Right atrium auricular region (tissue), 2 donors: ENCODE measurements around the gene SNX3. TPM values are rescaled to one million over a fixed set of nuclear protein-coding genes. Genes with fewer than 3 reads are reported as not detected.

Source experiments
- DNase-seq: peaks from one replicate; pipeline ENCODE4 v3.0.0-alpha.2; 2019; ENCODE audit warnings: low spot score
- H3K27ac ChIP-seq, 2 donors: fragments of 200-600 bp; sonication (generic); 1 replicate in 1 of 2; 2 replicates in 1 of 2; pipeline ENCODE4 v1.5.1; 2016 to 2019
- H3K27me3 ChIP-seq, 2 donors: fragments of 200-600 bp; sonication (generic); one replicate each; pipeline versions ENCODE4 v1.5.1 to v1.6.0; 2017 to 2019
- H3K36me3 ChIP-seq: fragments of 200-600 bp; sonication (generic); one replicate; pipeline ENCODE4 v1.5.1; 2016
- H3K4me1 ChIP-seq, 2 donors: fragments of 200-600 bp; sonication (generic); one replicate each; pipeline versions ENCODE4 v1.5.1 to v1.6.0; 2017 to 2019
- H3K4me3 ChIP-seq, 2 donors: fragments of 200-600 bp; sonication (generic); 1 replicate in 1 of 2; 2 replicates in 1 of 2; pipeline ENCODE4 v1.5.1; 2017 to 2019; ENCODE audit warnings: mild to moderate bottlenecking in 1 of 2, moderate library complexity in 1 of 2
- H3K9me3 ChIP-seq, 2 donors: fragments of 200-600 bp; sonication (generic); one replicate each; pipeline ENCODE4 v1.5.1; 2019
- total RNA-seq, 2 donors: library from RNA; depleted of rRNA; stranded (reverse); fragments of >200 nt; gene quantifications; one replicate each; pipeline ENCODE4 v1.1.0, GENCODE V29; 2016
- TF ChIP-seq, protein P1 (sequence below), 2 donors: fragments of 200-600 bp; sonication (generic); IDR thresholded peaks; one replicate each; pipeline ENCODE4 v1.5.1; 2019; ENCODE audit warnings: antibody characterized with exemption in 2 of 2

The SNX3 gene
- total RNA-seq, 2 donors from 2014 or later, result 159 to 242 TPM

DNA sequence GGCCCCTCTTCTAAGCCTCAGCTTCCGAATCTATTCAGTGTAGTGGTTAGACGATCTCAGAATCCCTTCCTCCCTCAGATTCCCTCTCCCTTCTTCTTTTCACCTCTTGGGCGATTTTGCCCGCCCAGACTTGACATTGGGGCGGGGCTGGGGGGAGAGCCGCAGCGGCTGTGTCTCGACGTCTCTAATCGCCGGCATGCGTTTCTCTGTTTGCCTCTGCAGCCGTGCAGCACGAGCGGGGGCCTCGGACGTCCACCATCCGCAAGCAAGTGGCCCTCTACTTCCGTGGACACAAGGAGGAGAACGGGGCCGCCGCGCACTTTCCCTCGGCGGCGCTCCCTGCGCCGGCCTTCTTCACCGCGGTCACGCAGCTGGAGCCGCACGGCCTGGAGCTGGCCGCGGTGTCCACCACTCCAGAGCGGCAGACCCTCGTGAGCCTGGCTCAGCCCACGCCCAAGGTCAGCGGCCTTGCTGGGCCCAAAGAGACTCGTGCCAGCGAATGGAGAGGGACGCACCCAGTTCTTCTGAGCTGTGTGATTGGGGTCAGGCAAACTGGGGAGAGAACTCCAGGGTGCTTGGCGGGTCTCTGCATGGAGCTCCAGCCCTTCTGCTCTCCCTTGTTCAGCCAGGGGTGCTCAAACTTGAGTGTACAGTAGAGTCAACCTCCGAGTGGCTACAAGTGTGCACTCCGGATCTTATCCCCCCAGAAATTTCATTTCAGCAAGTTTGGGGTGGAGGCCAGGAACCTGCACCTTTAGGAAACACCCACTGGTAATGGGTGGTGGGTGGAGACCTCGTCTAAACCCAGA, 84.4 kb downstream of the SNX3 start:
- Histone ChIP-seq H3K27ac (no peak overlapping the region), H3K9me3 (no peaks in the 10 kb centered on the region), H3K4me3 (peak overlapping the region in 1 of 2 donors; percentile 24), H3K36me3 (no peaks in the 10 kb centered on the region), H3K4me1 (peaks cover 0 to 25% of the 10 kb centered on the region in 2 donors), H3K27me3 (peaks cover 37 to 39% of the 10 kb centered on the region in 2 donors)
- TF ChIP-seq, protein P1, sequence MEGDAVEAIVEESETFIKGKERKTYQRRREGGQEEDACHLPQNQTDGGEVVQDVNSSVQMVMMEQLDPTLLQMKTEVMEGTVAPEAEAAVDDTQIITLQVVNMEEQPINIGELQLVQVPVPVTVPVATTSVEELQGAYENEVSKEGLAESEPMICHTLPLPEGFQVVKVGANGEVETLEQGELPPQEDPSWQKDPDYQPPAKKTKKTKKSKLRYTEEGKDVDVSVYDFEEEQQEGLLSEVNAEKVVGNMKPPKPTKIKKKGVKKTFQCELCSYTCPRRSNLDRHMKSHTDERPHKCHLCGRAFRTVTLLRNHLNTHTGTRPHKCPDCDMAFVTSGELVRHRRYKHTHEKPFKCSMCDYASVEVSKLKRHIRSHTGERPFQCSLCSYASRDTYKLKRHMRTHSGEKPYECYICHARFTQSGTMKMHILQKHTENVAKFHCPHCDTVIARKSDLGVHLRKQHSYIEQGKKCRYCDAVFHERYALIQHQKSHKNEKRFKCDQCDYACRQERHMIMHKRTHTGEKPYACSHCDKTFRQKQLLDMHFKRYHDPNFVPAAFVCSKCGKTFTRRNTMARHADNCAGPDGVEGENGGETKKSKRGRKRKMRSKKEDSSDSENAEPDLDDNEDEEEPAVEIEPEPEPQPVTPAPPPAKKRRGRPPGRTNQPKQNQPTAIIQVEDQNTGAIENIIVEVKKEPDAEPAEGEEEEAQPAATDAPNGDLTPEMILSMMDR (IDR thresholded peaks at IDR 0.05), result no peak
- DNase-seq, result no peak

DNA sequence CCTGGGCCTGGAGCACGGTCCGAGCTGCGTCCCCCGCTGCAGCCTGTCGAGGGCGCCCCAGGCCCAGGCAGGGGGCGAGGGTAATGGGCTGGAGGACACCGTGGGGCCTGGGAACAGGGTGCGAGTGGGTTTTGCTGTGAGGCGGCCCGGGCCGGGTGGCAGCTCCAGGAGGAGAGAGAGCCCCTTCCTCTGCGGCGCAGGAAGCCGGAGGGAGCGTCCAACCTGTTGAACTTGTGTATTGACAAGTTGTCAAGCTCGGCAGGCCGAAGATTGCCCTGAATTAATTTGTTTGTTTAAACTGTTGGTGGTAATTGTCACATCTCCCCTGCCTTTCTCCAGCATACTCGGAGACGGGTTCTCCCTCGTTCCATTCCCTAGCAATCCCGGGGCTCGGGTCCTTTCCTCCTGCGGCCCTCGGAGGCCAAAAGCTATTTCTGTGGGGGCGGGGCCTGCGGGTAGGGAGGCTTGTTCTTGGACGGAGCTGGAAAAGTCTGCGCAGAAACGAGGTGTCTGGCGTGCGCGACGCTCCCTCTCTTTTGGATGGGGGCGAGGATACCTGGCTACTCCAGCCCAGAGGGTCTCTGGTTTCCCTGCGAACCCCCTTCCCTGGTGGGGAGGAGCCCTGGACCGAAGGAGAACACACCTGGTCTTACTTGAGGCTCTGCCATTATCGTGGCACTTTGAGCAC, 85.1 kb downstream of the SNX3 start:
- Histone ChIP-seq H3K27ac (no peak overlapping the region), H3K9me3 (no peaks in the 10 kb centered on the region), H3K4me3 (peak overlapping the region in 1 of 2 donors; percentile 24), H3K36me3 (no peaks in the 10 kb centered on the region), H3K4me1 (peaks cover 0 to 28% of the 10 kb centered on the region in 2 donors), H3K27me3 (peaks cover 43 to 44% of the 10 kb centered on the region in 2 donors)
- TF ChIP-seq, protein P1 (IDR thresholded peaks at IDR 0.05), result no peak
- DNase-seq, result no peak

DNA sequence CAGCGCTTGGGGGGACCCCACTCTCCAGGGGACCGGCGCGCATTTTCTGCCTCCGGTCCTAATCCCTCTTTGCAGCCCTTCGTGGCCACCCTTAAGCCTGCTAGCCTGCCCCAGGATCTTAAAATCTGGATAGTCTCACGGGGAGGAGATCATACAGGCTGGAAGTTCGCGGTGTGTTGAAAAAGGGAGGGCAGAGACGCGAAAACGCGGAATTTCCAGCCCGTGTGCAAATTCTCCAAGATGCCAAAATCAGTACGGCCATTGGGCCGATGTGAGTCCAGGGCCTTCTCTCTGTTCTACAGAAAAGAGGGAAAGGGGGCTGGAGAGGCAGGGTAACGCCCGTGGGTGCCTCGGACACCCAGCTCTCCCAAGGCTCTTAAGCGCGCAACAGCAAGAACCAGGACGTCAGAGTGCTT, 85.7 kb downstream of the SNX3 start:
- no peak for DNase-seq
- Histone ChIP-seq H3K4me1 (peaks cover 0 to 34% of the 10 kb centered on the region in 2 donors), H3K27ac (no peak overlapping the region), H3K9me3 (no peaks in the 10 kb centered on the region), H3K36me3 (no peaks in the 10 kb centered on the region), H3K4me3 (peak overlapping the region in 1 of 2 donors; percentile 24), H3K27me3 (peaks cover 48% of the 10 kb centered on the region in 2 donors)
- TF ChIP-seq, protein P1 (IDR thresholded peaks at IDR 0.05), result no peak

DNA sequence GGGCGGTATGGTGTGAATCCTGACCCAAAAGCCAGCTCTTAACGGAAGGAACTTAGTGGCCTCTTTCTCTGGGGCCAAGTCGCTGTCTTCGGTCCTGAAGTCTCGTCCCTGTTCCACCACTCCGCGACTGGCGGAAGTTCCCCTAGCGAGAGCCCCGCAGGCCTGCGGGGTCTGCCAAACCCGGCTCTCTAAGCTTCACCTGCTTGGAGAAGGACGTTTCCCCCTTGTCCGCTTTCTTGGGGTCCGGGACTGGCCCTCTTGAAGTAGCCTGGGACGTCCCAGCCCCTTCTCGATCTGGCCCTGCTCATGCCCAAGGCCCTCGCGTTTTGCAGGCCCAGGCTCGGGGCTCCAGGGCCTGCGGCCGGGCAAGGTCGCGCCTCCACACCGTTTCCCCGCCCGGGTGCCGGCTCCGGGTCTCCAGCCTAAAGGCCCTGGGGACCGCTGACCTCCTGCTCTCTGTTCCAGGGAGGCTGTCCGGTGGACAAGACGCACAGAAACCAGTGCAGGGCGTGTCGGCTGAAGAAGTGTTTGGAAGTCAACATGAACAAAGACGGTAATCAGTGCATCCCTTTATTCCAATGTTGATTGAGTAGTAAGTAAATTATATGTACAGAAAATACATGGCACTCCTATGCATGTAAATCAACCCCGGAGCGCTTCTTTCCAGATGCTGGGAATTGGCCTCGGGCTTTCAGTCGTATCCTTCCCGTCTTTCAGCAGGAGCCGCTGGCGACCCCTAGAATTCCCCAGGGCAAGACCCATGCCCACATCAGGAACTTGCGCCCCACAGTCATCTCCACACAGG, 86.3 kb downstream of the SNX3 start:
- H3K4me3 ChIP-seq, result no peak overlapping the region
- no peaks in the 10 kb centered on the region for H3K36me3 ChIP-seq
- H3K4me1 ChIP-seq, result peaks cover 0 to 37% of the 10 kb centered on the region in 2 donors
- DNase-seq, result no peak
- no peaks in the 10 kb centered on the region for H3K9me3 ChIP-seq
- TF ChIP-seq, protein P1 (IDR thresholded peaks at IDR 0.05), result no peak
- peaks cover 51 to 54% of the 10 kb centered on the region in 2 donors for H3K27me3 ChIP-seq
- H3K27ac ChIP-seq, result no peak overlapping the region

DNA sequence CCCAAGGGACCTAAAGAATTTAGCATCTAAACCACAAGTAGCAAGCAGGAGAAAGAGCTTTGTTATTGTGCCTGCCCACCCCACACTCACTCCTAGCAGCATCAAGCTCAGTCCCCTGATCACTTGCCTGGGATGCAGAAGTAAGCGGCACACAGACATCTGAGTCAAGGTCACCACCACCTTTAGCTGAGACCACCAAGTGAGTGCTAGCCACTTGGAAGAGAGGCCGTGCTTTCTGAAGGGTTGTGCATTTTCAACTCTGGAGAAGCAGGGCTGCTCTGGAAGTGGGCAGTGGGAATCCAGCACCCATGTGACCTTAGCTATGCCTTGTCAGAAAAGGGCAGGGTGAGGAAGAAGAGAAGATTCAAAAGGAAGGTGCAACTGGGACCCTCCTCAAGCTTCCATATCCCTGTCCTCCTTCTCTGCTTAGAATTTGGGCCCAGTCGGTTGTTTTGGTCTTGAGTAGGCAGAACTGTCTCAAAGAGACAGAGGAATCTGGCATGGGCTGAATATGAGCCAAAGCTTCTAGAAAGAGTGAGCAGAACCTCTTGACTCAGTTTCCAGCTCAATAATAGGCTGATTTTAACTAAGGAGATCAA, 88.8 kb downstream of the SNX3 start:
- Histone ChIP-seq H3K9me3 (no peaks in the 10 kb centered on the region), H3K4me3 (no peak overlapping the region), H3K27me3 (peaks cover 69 to 80% of the 10 kb centered on the region in 2 donors), H3K4me1 (peaks cover 0 to 55% of the 10 kb centered on the region in 2 donors), H3K27ac (no peak overlapping the region), H3K36me3 (no peaks in the 10 kb centered on the region)
- TF ChIP-seq, protein P1 (IDR thresholded peaks at IDR 0.05), result no peak
- no peak for DNase-seq
